SK-N-SH (cell line): Measurements from ENCODE around the gene DOCK4. TPM values are rescaled to one million over a fixed set of nuclear protein-coding genes. Genes with fewer than 3 reads are reported as not detected.

Source experiments
- CTCF ChIA-PET: fragments of 300-600, 350-600 bp; formaldehyde crosslinking; extraction: SDS; loops from one replicate; lab custom pipeline; 2021; lab: Yijun Ruan, JAX
- POLR2A ChIA-PET: fragments of 350-600 bp; sonication (Branson Sonifier 250); formaldehyde crosslinking; extraction: SDS; loops from one replicate; lab custom pipeline; 2020; ENCODE audit warnings: antibody characterized with exemption, inconsistent platforms; lab: Yijun Ruan, JAX
- DNase-seq: peaks from one replicate; pipeline ENCODE4 v3.0.0; 2012
- H2AFZ ChIP-seq: fragments of 200-600 bp; sonication (generic); 2 replicates; pipeline ENCODE4 v1.8.1; 2016; ENCODE audit warnings: antibody characterized with exemption, mild to moderate bottlenecking, low read depth
- H3F3A ChIP-seq: fragments of 200-600 bp; sonication (generic); replicated peaks from 2 replicates; pipeline ENCODE3; 2016; ENCODE audit warnings: antibody characterized with exemption, mild to moderate bottlenecking; ENCODE audit not compliant: insufficient read depth
- H3K27ac ChIP-seq, 2 experiments: fragments of 200-500 bp in 1 of 2; fragments of 200-600 bp in 1 of 2; sonication (Bioruptor generic) in 1 of 2; sonication (generic), shearing (Covaris generic) in 1 of 2; 2 replicates each; pipeline versions ENCODE4 v1.5.1 to v1.6.1; 2014 to 2016; ENCODE audit warnings: low read depth in 2 of 2, inconsistent platforms in 1 of 2, low read length in 1 of 2, mild to moderate bottlenecking in 1 of 2, mixed read lengths in 1 of 2
- H3K27me3 ChIP-seq: fragments of 200-600 bp; sonication (generic), shearing (Covaris generic); 2 replicates; pipeline ENCODE4 v1.6.1; 2016; ENCODE audit warnings: mixed run types; ENCODE audit not compliant: insufficient read depth
- H3K36me3 ChIP-seq, 2 experiments: fragments of 200-500 bp in 1 of 2; fragments of 200-600 bp in 1 of 2; sonication (Bioruptor generic) in 1 of 2; sonication (generic) in 1 of 2; replicated peaks in 1 of 2; 2 replicates each; pipeline versions ENCODE3 to v1.5.1; 2014 to 2016; ENCODE audit warnings: low read length in 1 of 2, mild to moderate bottlenecking in 1 of 2; ENCODE audit not compliant: insufficient read depth in 2 of 2, control insufficient read depth in 1 of 2
- H3K4me1 ChIP-seq, 2 experiments: fragments of 200-500 bp in 1 of 2; fragments of 200-600 bp in 1 of 2; sonication (Bioruptor generic) in 1 of 2; sonication (generic), shearing (Covaris generic) in 1 of 2; 2 replicates each; pipeline versions ENCODE4 v1.5.1 to v1.6.1; 2014 to 2016; ENCODE audit warnings: low read depth in 1 of 2, low read length in 1 of 2, mixed run types in 1 of 2; ENCODE audit not compliant: insufficient read depth in 2 of 2, control insufficient read depth in 1 of 2
- H3K4me2 ChIP-seq: fragments of 200-600 bp; sonication (generic), shearing (Covaris generic); 2 replicates; pipeline ENCODE4 v1.6.1; 2017; ENCODE audit warnings: mixed run types
- H3K4me3 ChIP-seq, 2 experiments: fragments of 200-500 bp in 1 of 2; fragments of 200-600 bp in 1 of 2; sonication (Bioruptor generic) in 1 of 2; sonication (generic), shearing (Covaris generic) in 1 of 2; 2 replicates each; pipeline versions ENCODE4 v1.5.1 to v1.8.1; 2014 to 2016; ENCODE audit warnings: low read depth in 2 of 2, inconsistent platforms in 1 of 2, low read length in 1 of 2, mild to moderate bottlenecking in 1 of 2, mixed read lengths in 1 of 2, moderate library complexity in 1 of 2
- H3K79me2 ChIP-seq: fragments of 200-600 bp; sonication (generic); 2 replicates; pipeline ENCODE4 v1.8.1; 2017; ENCODE audit warnings: mild to moderate bottlenecking; ENCODE audit not compliant: insufficient read depth
- H3K9ac ChIP-seq: fragments of 200-600 bp; sonication (generic); 2 replicates; pipeline ENCODE4 v1.6.1; 2017; ENCODE audit warnings: mixed run types
- H3K9me2 ChIP-seq: fragments of 200-600 bp; sonication (generic); 2 replicates; pipeline ENCODE4 v1.6.1; 2017; ENCODE audit warnings: mixed run types
- H3K9me3 ChIP-seq: fragments of 200-600 bp; sonication (generic); 2 replicates; pipeline ENCODE4 v1.6.1; 2017; ENCODE audit warnings: mixed run types, mild to moderate bottlenecking, moderate library complexity
- H4K20me1 ChIP-seq: fragments of 200-600 bp; sonication (generic); 2 replicates; pipeline ENCODE4 v1.6.1; 2017; ENCODE audit warnings: mild to moderate bottlenecking, mixed run types; ENCODE audit not compliant: insufficient read depth
- ELF1 ChIP-seq: IDR thresholded peaks from 2 replicates; pipeline ENCODE4 v1.4.0; 2012
- EP300 ChIP-seq, 2 experiments: IDR thresholded peaks; 2 replicates each; pipeline versions ENCODE4 v1.4.0 to v1.6.1; 2012; ENCODE audit warnings: borderline replicate concordance in 1 of 2, low read depth in 1 of 2, low read length in 1 of 2
- EZH2phosphoT487 ChIP-seq: fragments of 200-600 bp; sonication (generic); IDR thresholded peaks from 2 replicates; pipeline ENCODE4 v1.6.1; 2017; ENCODE audit warnings: low read depth, mixed run types, mild to moderate bottlenecking, antibody characterized with exemption, moderate library complexity, borderline replicate concordance
- FOSL2 ChIP-seq: IDR thresholded peaks from 2 replicates; pipeline ENCODE4 v1.4.0; 2012; ENCODE audit warnings: low read depth, mild to moderate bottlenecking, moderate library complexity, borderline replicate concordance
- FOXM1 ChIP-seq: IDR thresholded peaks from 2 replicates; pipeline ENCODE4 v1.4.0; 2012; ENCODE audit warnings: low read depth, mild to moderate bottlenecking
- GATA2 ChIP-seq: sonication (generic); formaldehyde crosslinking; IDR thresholded peaks from 2 replicates; pipeline ENCODE4 v1.5.0; 2020; ENCODE audit warnings: mild to moderate bottlenecking, missing genetic modification reagents
- MEF2A ChIP-seq: IDR thresholded peaks from 2 replicates; pipeline ENCODE4 v1.4.0; 2012; ENCODE audit warnings: low read depth, borderline replicate concordance
- MXI1 ChIP-seq: IDR thresholded peaks from 2 replicates; pipeline ENCODE4 v1.6.1; 2012; ENCODE audit warnings: mild to moderate bottlenecking, low read depth, low read length, improper control_type of control experiment
- NRF1 ChIP-seq: IDR thresholded peaks from 2 replicates; pipeline ENCODE4 v1.6.1; 2012; ENCODE audit warnings: low read depth, mild to moderate bottlenecking, low read length
- PBX3 ChIP-seq: IDR thresholded peaks from 2 replicates; pipeline ENCODE4; 2012
- RCOR1 ChIP-seq: fragments of 150-350 bp; IDR thresholded peaks from 2 replicates; pipeline ENCODE4 v1.6.1; 2017; ENCODE audit warnings: antibody characterized with exemption, low read length
- RFX5 ChIP-seq: IDR thresholded peaks from 2 replicates; pipeline ENCODE4 v1.6.1; 2012; ENCODE audit warnings: mild to moderate bottlenecking, improper control_type of control experiment, low read length
- TAF1 ChIP-seq: IDR thresholded peaks from 2 replicates; pipeline ENCODE4 v1.6.1; 2012; ENCODE audit warnings: low read depth, mild to moderate bottlenecking, low read length, moderate library complexity, borderline replicate concordance
- TEAD4 ChIP-seq: IDR thresholded peaks from 2 replicates; pipeline ENCODE4 v1.4.0; 2012; ENCODE audit warnings: mild to moderate bottlenecking, borderline replicate concordance; ENCODE audit not compliant: insufficient read depth
- YY1 ChIP-seq: IDR thresholded peaks from 2 replicates; pipeline ENCODE4 v1.4.0; 2012; ENCODE audit warnings: low read depth, mild to moderate bottlenecking
- WGBS: methylation state at CpG from one replicate; pipeline ENCODE4 v1.1.6; 2017; ENCODE audit warnings: low lambda C conversion rate; 5-methylcytosine and 5-hydroxymethylcytosine counted together
- polyA plus RNA-seq, 3 experiments: library from polyadenylated mRNA; depleted of rRNA; stranded (reverse); fragments of >200 nt; gene quantifications; 2 replicates each; pipeline ENCODE4 v1.2.3, GENCODE V29; 2012
- TF ChIP-seq, protein P1 (sequence below): IDR thresholded peaks from 2 replicates; pipeline ENCODE4 v1.4.0; 2012; ENCODE audit warnings: low read depth, borderline replicate concordance

The DOCK4 gene
- polyA plus RNA-seq, 1 of the 3 experiments (the other 2 are of a cell fraction): 8.5 TPM

- H3K9ac ChIP-seq: no peak overlapping the region
- H3K4me2 ChIP-seq: no peak overlapping the region
- H4K20me1 ChIP-seq: no peaks in the 10 kb centered on the region
- no peaks in the 10 kb centered on the region for H3K79me2 ChIP-seq
- H3K36me3 ChIP-seq: peaks cover 7 to 29% of the 10 kb centered on the region in 2 experiments
- no peak overlapping the region for H2AFZ ChIP-seq
- no peaks in the 10 kb centered on the region for H3F3A ChIP-seq
- TF ChIP-seq FOXM1: no peak
- no peak for TF ChIP-seq ELF1
- no peak for TF ChIP-seq EP300 (IDR thresholded peaks at IDR 0.05; ENCODE audit: borderline replicate concordance in 1 of 2, low read depth in 1 of 2, low read length in 1 of 2)
- no peaks in the 10 kb centered on the region for H3K27me3 ChIP-seq
- DNase-seq: no peak
- H3K4me1 ChIP-seq: peaks cover 0 to 10% of the 10 kb centered on the region in 2 experiments; a peak in 2 of 4 replicates
- ChIA-PET POLR2A (no interaction called here), CTCF (interaction anchor here (1.3 to 9.0 kb wide), 4 partner anchors 18 to 738 kb away, joined by 4 to 129 read pairs (median 46); no protein-coding TSS in a partner anchor)
- H3K9me3 ChIP-seq: no peaks in the 10 kb centered on the region
- WGBS: 87% methylated on average over 5 of the region's 5 CpGs
- H3K27ac ChIP-seq: no peak overlapping the region
- no peak overlapping the region for H3K4me3 ChIP-seq
- no peaks in the 10 kb centered on the region for H3K9me2 ChIP-seq
Measured at GRCh38 chr7:111758332-111758731, 447.9 kb downstream of the DOCK4 start.

DNA sequence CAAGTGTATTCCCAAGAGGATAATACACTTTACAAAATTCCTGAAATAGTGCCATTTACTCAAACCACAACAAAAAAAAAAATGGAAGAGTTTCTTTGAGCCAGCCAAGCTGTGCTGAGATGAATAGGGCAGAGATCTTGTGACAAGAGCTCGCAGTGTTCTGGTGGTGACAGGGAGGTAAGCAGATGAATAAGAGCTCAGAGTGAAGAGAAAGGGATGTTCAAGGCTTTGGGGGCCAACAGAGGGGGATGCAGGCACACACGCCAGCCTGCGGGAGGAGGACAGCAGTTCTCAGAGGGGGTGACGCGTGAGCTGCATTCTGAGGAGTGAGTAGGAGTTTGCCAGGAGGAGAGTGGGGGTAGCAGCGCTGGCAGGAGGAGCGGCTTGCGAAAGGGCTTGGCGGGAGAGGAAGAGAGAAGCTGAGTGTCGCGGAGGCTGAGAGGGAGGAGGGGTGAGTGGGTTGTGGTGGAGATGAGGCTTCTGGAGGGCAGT, 449.5 kb downstream of the DOCK4 start:
- no peak for DNase-seq
- no peak overlapping the region for H3K9ac ChIP-seq

More for the DNA sequence above, 449.5 kb downstream of the DOCK4 start:
- no peak for TF ChIP-seq ELF1
- no peak for TF ChIP-seq FOSL2
- TF ChIP-seq FOXM1: no peak
- no peak for TF ChIP-seq RCOR1
- no peak for TF ChIP-seq GATA2
- TF ChIP-seq MXI1: no peak
- TF ChIP-seq NRF1: no peak
- no peak for TF ChIP-seq PBX3
- TF ChIP-seq RFX5: no peak
- TF ChIP-seq TEAD4: no peak
- TF ChIP-seq YY1: no peak
- TF ChIP-seq, protein P1, sequence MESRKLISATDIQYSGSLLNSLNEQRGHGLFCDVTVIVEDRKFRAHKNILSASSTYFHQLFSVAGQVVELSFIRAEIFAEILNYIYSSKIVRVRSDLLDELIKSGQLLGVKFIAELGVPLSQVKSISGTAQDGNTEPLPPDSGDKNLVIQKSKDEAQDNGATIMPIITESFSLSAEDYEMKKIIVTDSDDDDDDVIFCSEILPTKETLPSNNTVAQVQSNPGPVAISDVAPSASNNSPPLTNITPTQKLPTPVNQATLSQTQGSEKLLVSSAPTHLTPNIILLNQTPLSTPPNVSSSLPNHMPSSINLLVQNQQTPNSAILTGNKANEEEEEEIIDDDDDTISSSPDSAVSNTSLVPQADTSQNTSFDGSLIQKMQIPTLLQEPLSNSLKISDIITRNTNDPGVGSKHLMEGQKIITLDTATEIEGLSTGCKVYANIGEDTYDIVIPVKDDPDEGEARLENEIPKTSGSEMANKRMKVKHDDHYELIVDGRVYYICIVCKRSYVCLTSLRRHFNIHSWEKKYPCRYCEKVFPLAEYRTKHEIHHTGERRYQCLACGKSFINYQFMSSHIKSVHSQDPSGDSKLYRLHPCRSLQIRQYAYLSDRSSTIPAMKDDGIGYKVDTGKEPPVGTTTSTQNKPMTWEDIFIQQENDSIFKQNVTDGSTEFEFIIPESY: no peak
- no peak for TF ChIP-seq MEF2A
- TF ChIP-seq EZH2phosphoT487: no peak
- TF ChIP-seq TAF1: no peak
- ChIA-PET POLR2A (no interaction called here), CTCF (interaction anchor here (1.0 to 9.0 kb wide), 7 partner anchors 13 to 739 kb away, joined by 3 to 129 read pairs (median 6); no protein-coding TSS in a partner anchor)
- WGBS: 95% methylated on average over 11 of the region's 11 CpGs
- Histone ChIP-seq H3K9me2 (no peaks in the 10 kb centered on the region), H3K36me3 (peaks cover 7 to 28% of the 10 kb centered on the region in 2 experiments), H3K4me1 (peaks cover 0 to 10% of the 10 kb centered on the region in 2 experiments; a peak in 2 of 4 replicates), H3K27me3 (no peaks in the 10 kb centered on the region), H4K20me1 (no peaks in the 10 kb centered on the region), H3K4me3 (no peak overlapping the region), H3K79me2 (no peaks in the 10 kb centered on the region), H3F3A (no peaks in the 10 kb centered on the region), H3K4me2 (no peak overlapping the region), H3K9me3 (no peaks in the 10 kb centered on the region), H2AFZ (no peak overlapping the region), H3K27ac (no peak overlapping the region)
